HepG2 (cell line): Measurements from ENCODE around the gene FGD2. TPM values are rescaled to one million over a fixed set of nuclear protein-coding genes. Genes with fewer than 3 reads are reported as not detected.
A peak's percentile ranks its signal among the peaks of the same experiment; 100 is the strongest.

Experiments used
- CREBL2 ChIP-seq: sonication (generic); formaldehyde crosslinking; IDR thresholded peaks from 2 replicates; pipeline ENCODE4 v1.8.1; 2023; ENCODE audit warnings: missing genetic modification reagents, mild to moderate bottlenecking, borderline replicate concordance
- GLMP ChIP-seq: sonication (generic); formaldehyde crosslinking; IDR thresholded peaks from 2 replicates; pipeline ENCODE4 v1.9.0; 2021; ENCODE audit warnings: missing genetic modification reagents, mild to moderate bottlenecking, borderline replicate concordance
- IRX3 ChIP-seq: sonication (generic); formaldehyde crosslinking; IDR thresholded peaks from 2 replicates; pipeline ENCODE4 v1.8.1; 2023; ENCODE audit warnings: mild to moderate bottlenecking, low read depth, missing genetic modification reagents, borderline replicate concordance
- MEIS1 ChIP-seq: sonication (generic); formaldehyde crosslinking; IDR thresholded peaks from 2 replicates; pipeline ENCODE4 v1.9.0; 2021; ENCODE audit warnings: mild to moderate bottlenecking, missing genetic modification reagents, moderate library complexity, borderline replicate concordance
- PAX8 ChIP-seq: sonication (generic); formaldehyde crosslinking; IDR thresholded peaks from 2 replicates; pipeline ENCODE4 v1.8.0; 2022; ENCODE audit warnings: mild to moderate bottlenecking, missing genetic modification reagents, borderline replicate concordance
- SNAI1 ChIP-seq: sonication (generic); formaldehyde crosslinking; IDR thresholded peaks from 2 replicates; pipeline ENCODE4 v1.5.0; 2020; ENCODE audit warnings: mild to moderate bottlenecking, missing genetic modification reagents, borderline replicate concordance
- SP2 ChIP-seq: sonication (generic); formaldehyde crosslinking; IDR thresholded peaks from 2 replicates; pipeline ENCODE4 v1.5.1; 2020; ENCODE audit warnings: mild to moderate bottlenecking, missing genetic modification reagents
- SRSF9 ChIP-seq: fragments of 200-400 bp; formaldehyde crosslinking; IDR thresholded peaks from 2 replicates; pipeline ENCODE4 v1.6.1; 2018; ENCODE audit warnings: borderline replicate concordance, mild to moderate bottlenecking, low read depth, low read length; ENCODE audit not compliant: insufficient read depth, poor library complexity, severe bottlenecking
- STAT6 ChIP-seq: sonication (generic); formaldehyde crosslinking; IDR thresholded peaks from 2 replicates; pipeline ENCODE4 v1.4.0; 2020; ENCODE audit warnings: missing genetic modification reagents, mild to moderate bottlenecking, borderline replicate concordance
- TBX2 ChIP-seq: sonication (generic); formaldehyde crosslinking; IDR thresholded peaks from 2 replicates; pipeline ENCODE4 v1.5.0; 2020; ENCODE audit warnings: missing genetic modification reagents, mild to moderate bottlenecking, borderline replicate concordance
- TMF1 ChIP-seq: sonication (generic); formaldehyde crosslinking; IDR thresholded peaks from 2 replicates; pipeline ENCODE4 v1.8.1; 2022; ENCODE audit warnings: low read depth, missing genetic modification reagents
- TSC22D2 ChIP-seq: sonication (generic); formaldehyde crosslinking; IDR thresholded peaks from 2 replicates; pipeline ENCODE4 v1.5.1; 2020; ENCODE audit warnings: missing genetic modification reagents, mild to moderate bottlenecking, borderline replicate concordance
- ZBTB46 ChIP-seq: sonication (generic); formaldehyde crosslinking; IDR thresholded peaks from 2 replicates; pipeline ENCODE4 v1.4.0; 2020; ENCODE audit warnings: mild to moderate bottlenecking, missing genetic modification reagents, borderline replicate concordance
- ZNF138 ChIP-seq: sonication (generic); formaldehyde crosslinking; IDR thresholded peaks from 2 replicates; pipeline ENCODE4 v1.5.0; 2020; ENCODE audit warnings: mild to moderate bottlenecking, low read depth, missing genetic modification reagents
- ZNF20 ChIP-seq: sonication (generic); formaldehyde crosslinking; IDR thresholded peaks from 2 replicates; pipeline ENCODE4 v1.4.0; 2020; ENCODE audit warnings: mild to moderate bottlenecking, moderate library complexity, missing genetic modification reagents
- ZNF337 ChIP-seq: sonication (generic); formaldehyde crosslinking; IDR thresholded peaks from 2 replicates; pipeline ENCODE4 v1.5.1; 2020; ENCODE audit warnings: missing genetic modification reagents, low read depth, mild to moderate bottlenecking, borderline replicate concordance
- ZNF354B ChIP-seq: sonication (generic); formaldehyde crosslinking; IDR thresholded peaks from 2 replicates; pipeline ENCODE4 v1.8.0; 2022; ENCODE audit warnings: mild to moderate bottlenecking, missing genetic modification reagents
- ZNF446 ChIP-seq: sonication (generic); formaldehyde crosslinking; IDR thresholded peaks from 2 replicates; pipeline ENCODE4 v1.5.0; 2020; ENCODE audit warnings: mild to moderate bottlenecking, missing genetic modification reagents
- ZNF562 ChIP-seq: sonication (generic); formaldehyde crosslinking; IDR thresholded peaks from 2 replicates; pipeline ENCODE4 v1.8.0; 2022; ENCODE audit warnings: missing genetic modification reagents, borderline replicate concordance
- ZNF564 ChIP-seq: sonication (generic); formaldehyde crosslinking; IDR thresholded peaks from 2 replicates; pipeline ENCODE4 v1.8.1; 2023; ENCODE audit warnings: mild to moderate bottlenecking, missing genetic modification reagents
- ZNF776 ChIP-seq: sonication (generic); formaldehyde crosslinking; IDR thresholded peaks from 2 replicates; pipeline ENCODE4 v1.4.0; 2020; ENCODE audit warnings: mild to moderate bottlenecking, missing genetic modification reagents
- ZNF790 ChIP-seq: sonication (generic); formaldehyde crosslinking; IDR thresholded peaks from 2 replicates; pipeline ENCODE4 v1.8.0; 2022; ENCODE audit warnings: missing genetic modification reagents, mild to moderate bottlenecking, borderline replicate concordance
- polyA plus RNA-seq, 8 experiments: library from polyadenylated mRNA; depleted of rRNA in 3 of 8; stranded (reverse) in 7 of 8; unstranded in 1 of 8; fragments of >200 nt; fragmentation: Illumina TruSeq in 4 of 8; extraction: Trizol in 4 of 8; gene quantifications; 2 replicates each; pipeline versions ENCODE4 v1.2.1 to v1.2.3, GENCODE V29; 2011 to 2016; ENCODE audit warnings: low read depth in 4 of 8, missing spikeins in 1 of 8, mixed read lengths in 1 of 8; ENCODE audit not compliant: insufficient read depth in 1 of 8
- total RNA-seq, 5 experiments: library from RNA; depleted of rRNA; stranded (reverse); fragments of >200 nt; fragmentation: Illumina TruSeq; extraction: Trizol; gene quantifications; 2 replicates each; pipeline ENCODE4 v1.2.3, GENCODE V29; 2016; ENCODE audit warnings: low read depth in 1 of 5

Gene FGD2
- total and polyA plus RNA-seq, 2 of the 13 experiments (the other 11 are each of a cell fraction or from before 2014, with no cell fraction given): not detected

GRCh38 chr6:36985808-36986703 lies 19.4 kb upstream of the FGD2 start, which contains the start of gene MTCH1 (continued):
- TF ChIP-seq ZBTB46 (CRISPR knock-in tag): no peak
- TF ChIP-seq SP2 (CRISPR knock-in tag): peak; percentile 33; the same call in 1 of the 2 replicates
- peak; percentile 92 for TF ChIP-seq CREBL2 (CRISPR knock-in tag)
- peak; percentile 74 for TF ChIP-seq TBX2 (CRISPR knock-in tag)
- no peak for TF ChIP-seq TMF1
- TF ChIP-seq ZNF354B (CRISPR knock-in tag): no peak
- peak; percentile 74 for TF ChIP-seq ZNF138 (CRISPR knock-in tag)
- peak; percentile 74; the same call in 1 of the 2 replicates for TF ChIP-seq ZNF776 (CRISPR knock-in tag)
- TF ChIP-seq SNAI1 (CRISPR knock-in tag): no peak
- peak; percentile 85 for TF ChIP-seq MEIS1 (CRISPR knock-in tag)
- TF ChIP-seq SRSF9: no peak
- TF ChIP-seq ZNF337 (CRISPR knock-in tag): peak; percentile 91; the same call in 1 of the 2 replicates
- TF ChIP-seq IRX3: no peak; the same call in 1 of the 2 replicates
- TF ChIP-seq ZNF564 (CRISPR knock-in tag): peak; percentile 14; the same call in 1 of the 2 replicates
- TF ChIP-seq ZNF20 (CRISPR knock-in tag): no peak
- no peak; the same call in 1 of the 2 replicates for TF ChIP-seq ZNF790 (CRISPR knock-in tag)
- peak; percentile 65; the same call in 1 of the 2 replicates for TF ChIP-seq PAX8 (CRISPR knock-in tag)
- TF ChIP-seq STAT6 (CRISPR knock-in tag): no peak
- TF ChIP-seq ZNF562 (CRISPR knock-in tag): peak; percentile 28; the same call in 1 of the 2 replicates
- TF ChIP-seq ZNF446 (CRISPR knock-in tag): no peak; the same call in 1 of the 2 replicates
- peak; percentile 84 for TF ChIP-seq TSC22D2 (CRISPR knock-in tag)
- no peak for TF ChIP-seq GLMP (CRISPR knock-in tag)
